Effector CD8-positive, alpha-beta T cell (primary cell): ENCODE measurements around the gene FOXP3.
"Not testable (repeated sequence)": the region's sequence is repeated elsewhere in the genome, so short reads cannot be mapped to it uniquely, and the experiment has no call there.

Experiments used
- DNase-seq: peaks from one replicate; lab custom pipeline; 2025; lab: John Stamatoyannopoulos, UW
- total RNA-seq, 4 experiments: gene quantifications; one replicate each; lab custom pipeline; 2026; lab: John Stamatoyannopoulos, UW

Gene FOXP3, protein sequence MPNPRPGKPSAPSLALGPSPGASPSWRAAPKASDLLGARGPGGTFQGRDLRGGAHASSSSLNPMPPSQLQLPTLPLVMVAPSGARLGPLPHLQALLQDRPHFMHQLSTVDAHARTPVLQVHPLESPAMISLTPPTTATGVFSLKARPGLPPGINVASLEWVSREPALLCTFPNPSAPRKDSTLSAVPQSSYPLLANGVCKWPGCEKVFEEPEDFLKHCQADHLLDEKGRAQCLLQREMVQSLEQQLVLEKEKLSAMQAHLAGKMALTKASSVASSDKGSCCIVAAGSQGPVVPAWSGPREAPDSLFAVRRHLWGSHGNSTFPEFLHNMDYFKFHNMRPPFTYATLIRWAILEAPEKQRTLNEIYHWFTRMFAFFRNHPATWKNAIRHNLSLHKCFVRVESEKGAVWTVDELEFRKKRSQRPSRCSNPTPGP
- 0.12 to 1.8 (median 0.80) reads per million in 4 experiments for total RNA-seq

DNA sequence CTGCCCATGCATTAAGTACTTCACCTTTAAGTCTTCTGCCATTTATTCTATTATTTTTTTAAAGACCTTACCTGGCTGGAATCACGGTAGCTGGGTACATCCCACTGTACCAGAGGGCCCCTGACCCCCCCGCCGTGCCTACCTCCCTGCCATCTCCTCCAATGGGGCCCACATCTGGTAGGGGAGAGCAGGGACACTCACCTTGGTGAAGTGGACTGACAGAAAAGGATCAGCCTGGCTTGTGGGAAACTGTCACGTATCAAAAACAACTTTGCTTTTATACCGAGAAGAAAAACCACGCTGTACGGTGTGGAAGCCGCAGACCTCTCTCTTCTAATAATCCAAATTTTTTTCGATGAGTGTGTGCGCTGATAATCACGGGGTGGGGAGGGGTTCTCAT lies at the start of gene FOXP3:
Gene FOXP3, minus strand, starts transcription at position 251 of the 400 bp plus-strand sequence. CDS start 6,205 bp downstream, outside the sequence.
- no peak for DNase-seq

DNA sequence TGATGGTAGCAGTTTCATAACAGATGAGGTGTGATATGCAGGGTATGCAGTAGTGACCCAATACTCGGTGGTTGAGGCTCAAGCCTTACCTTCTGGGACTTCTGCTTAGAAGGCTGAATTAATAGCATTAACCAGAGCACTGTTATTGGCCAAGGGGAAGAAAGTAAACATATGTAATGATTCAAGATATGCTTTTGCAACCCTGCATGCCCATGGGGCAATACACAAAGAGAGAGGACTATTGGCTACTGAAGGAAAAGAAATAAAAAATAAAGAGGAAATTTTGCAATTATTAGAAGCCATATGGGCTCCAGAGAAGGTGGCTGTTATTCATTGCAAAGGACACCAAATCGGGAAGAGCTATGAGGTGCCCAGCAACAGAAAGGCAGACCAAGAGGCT lies 47.7 kb upstream of the FOXP3 start:
- DNase-seq, result no peak

DNA sequence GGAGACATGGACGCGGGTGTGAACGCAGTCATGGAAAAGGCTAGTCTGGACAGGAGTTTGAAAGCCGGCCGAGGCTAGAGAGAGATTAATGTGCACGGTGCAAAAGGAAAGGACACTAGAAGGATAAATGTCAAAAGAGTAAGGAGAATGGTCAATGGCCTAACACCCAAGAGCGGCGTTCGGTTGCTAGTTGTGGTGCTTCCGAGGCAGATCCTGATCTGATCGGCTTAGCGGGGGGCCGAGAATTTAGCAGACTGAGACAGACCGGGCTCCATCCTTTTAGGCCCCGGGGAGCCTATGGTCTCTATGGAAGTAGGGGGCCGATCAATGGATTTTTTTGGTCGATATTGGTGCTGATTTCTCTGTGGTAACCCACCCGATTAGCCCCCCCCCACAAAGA lies 45.9 kb upstream of the FOXP3 start:
- DNase-seq, result no peak

DNA sequence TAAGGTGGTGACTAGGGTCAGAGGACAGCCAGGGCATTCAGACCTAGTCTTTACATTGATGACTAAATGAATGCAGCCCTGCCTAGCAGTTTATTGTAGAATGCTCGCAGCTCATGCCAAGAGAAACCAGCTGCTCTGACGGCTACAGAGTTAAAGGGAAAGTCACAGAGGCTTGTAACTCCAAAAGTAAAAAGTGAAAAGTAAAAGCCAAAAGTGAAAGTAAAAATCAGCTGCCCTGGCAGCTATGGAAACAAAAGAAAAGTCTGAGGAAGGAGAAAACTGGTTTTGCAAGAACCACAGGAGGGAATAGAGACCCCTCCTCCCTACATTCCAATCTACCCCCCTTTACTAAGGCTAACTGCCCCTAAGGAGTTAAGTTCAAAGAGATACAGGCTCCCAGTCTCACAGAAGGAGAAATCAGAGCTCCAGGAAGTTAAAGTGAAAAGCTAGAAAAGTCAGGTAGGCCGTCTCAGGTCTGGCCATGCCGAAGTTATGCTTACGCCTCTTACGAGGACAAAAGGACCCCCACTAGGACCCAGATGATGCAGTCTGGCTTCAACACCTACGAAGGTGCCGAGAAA lies 45.0 kb upstream of the FOXP3 start:
- DNase-seq, result no peak

DNA sequence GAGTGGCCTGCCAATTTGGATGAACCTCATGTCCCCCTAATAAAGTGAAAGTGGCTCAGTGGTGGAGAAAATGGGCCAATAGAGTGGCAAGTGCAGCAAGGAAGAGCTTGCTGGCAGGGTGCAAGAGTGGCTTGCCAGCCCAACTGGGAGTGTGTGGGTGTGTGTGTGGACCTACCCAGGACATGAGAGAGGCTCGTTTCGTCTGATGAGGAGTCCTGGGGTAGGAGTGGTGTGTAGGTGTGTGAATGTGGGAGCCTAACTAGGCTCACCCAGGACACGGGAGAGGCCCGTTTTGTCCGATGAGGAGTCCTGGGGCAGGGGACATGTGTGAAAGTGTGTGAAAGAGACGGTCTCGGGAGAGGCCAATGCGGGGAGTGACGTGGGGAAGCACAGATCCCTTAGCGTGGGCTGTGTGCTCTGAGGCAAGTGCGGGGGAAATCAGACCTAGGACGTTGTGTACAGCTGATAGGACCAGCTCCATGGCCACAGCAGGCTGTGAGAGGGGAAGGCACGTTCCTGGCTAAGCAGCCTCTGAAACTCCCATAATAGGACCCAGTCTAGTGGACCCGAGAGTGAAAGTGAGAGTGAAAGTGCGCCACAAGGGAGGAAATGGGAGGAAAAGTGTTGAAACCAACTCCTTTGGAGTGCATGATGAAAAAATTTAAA lies 44.2 kb upstream of the FOXP3 start:
- DNase-seq, result no peak

DNA sequence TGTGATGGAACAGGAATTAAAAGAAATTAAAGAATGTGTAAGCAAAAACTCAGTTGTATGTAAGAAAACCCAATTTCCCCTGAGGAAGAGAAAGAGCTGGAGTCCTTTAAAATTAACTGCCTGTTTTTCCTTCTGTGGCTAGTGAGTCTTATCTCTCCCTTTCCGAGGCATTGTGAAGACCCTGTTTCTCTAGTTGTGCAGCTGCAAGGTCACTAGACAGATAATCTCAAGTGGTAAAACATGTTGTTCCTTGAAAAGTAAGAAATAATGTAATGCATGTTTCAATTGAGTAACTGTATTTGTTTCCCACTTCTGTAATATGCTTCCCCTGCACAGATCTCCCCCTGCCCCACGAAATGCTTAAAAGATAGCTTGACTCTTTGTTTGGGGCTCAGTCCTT lies 43.3 kb upstream of the FOXP3 start:
- not testable (repeated sequence) for DNase-seq

DNA sequence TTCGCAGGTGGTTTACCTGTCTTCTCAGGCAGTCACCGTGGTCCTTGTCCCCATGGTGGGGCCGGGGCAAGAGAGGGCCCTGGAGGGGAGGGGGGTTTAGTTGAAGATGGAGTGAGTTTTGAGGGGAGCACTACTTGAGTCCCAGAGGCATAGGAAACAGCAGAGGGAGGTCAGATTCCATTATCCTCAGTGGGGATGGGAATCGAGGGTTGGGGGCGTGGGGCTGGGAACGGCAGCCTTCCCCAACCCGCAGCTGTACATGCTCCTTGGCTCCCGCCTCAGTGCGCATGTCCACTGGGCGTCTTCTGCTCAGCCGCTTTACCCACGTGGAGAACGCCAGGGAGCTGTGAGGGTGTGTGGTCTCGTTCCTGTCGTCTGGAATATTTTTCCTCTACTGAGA lies 38.8 kb upstream of the FOXP3 start, which contains the start of gene GAGE10:
Gene GAGE10, plus strand, starts transcription at position 301 of the 400 bp plus-strand sequence. CDS start 1,214 bp downstream, outside the sequence.
- no peak for DNase-seq

DNA sequence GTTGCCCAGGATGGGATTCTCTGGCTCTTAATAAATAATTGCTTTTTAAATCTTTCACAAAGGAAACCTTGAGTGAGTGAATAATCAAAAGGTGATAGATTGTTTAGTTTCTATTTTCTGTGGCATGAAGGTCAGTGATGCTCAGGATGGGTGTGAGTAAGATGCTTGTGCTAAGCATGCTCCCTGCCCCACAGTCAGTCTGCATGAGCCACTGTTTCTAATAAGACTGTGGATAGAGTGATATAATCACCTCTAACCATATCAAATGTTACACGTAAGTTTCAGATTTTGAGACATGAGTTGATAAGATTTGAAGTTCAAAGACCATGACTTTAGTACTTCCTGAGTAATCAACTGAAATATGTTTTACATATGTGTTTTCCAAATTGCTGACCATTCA lies 36.2 kb upstream of the FOXP3 start:
- no peak for DNase-seq

DNA sequence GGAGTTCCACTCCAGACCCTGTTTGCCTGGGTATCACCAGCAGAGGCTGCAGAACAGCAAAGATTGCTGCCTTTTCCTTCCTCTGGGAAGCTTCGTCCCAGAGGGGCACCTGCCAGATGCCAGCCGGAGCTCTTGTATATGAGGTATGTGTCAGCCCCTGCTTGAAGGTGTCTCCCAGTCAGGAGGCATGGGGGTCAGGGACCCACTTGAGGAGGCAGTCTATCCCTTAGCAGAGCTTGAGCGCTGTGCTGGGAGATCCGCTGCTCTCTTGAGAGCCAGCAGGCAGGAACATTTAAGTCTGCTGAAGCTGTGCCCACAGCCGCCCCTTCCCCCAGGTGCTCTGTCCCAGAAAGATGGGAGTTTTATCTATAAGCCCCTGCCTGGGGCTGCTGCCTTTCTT lies 34.8 kb upstream of the FOXP3 start:
- not testable (repeated sequence) for DNase-seq

DNA sequence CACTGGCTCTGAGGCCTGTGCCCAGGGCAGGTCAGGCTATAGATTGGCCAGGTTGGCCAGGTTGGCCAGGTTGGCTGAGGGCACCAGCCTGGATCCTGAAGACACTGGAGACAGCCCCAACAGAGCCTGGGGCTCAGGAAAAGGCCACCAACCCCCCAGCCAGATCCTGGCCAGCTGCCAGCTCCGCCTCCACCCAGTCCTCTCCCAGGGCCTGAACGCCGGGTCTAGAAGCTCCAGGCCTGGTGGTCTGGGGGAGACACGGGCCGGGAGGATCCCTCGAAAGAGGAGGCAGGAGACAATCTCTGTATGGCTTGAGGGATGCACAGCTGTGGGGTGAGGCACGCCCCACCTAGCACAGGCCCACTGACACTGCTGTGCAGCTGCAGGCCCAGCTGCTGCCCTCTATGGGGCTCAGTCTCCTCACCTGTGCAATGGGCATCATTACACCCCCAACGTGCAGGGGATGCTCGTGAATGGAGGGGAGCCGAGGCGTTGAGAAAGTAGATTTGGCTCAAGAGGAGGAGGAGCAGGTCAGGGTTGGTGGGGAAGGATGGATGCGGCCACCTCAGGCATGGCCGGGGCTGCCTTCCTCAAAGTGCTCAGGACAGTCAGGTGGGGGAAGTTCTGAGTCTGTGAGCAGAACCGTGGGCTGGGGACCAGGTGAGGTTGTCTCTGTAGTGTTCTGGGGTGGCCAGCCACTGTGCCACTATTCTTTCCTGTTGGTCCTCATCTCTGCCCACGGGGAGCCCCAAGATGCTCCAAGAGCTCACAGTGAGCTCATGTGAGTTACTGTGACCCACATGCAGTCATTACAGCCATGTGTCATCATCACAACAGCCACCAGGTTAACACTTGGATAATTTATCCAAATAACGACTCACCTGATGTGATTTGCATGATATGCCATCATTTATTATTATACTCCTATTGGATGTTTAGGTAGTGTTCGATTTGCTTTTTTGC lies 28.2 kb upstream of the FOXP3 start:
- DNase-seq, result no peak

DNA sequence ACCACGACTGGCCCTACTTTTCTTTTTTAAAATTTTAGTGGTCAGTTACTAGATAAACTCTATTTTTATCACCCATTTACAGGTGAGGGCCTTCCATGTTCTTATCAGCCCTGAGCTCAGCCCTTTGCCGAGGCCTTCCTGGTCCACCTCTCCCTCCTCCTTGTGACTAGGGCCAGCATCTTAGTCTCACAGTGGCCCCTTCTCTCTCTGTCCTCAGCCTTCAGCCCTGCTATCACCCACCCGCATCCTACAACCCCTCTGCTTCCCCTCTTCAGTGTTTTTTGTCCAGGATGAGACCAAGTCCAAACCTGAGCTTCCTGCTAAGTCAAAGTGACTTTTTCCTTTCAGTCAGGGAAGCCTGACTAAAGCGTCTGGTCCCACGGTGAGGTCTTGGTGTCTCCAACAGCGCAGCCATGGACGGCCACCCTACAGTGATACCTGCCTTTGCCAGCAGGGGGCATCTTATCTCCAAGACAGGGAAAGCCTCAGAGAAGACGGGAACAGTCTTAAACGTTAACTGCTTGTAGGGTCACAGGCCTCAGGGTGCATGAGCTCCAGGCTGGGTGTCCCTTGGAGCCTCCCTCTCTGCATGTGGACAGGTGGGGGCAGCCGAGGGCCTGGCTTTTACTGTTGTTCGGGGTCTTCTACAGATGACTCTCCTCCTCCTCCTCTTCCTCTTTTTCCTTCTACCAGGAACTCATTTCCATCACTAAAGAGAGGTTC lies 27.3 kb upstream of the FOXP3 start:
- peak; percentile 48 for DNase-seq

DNA sequence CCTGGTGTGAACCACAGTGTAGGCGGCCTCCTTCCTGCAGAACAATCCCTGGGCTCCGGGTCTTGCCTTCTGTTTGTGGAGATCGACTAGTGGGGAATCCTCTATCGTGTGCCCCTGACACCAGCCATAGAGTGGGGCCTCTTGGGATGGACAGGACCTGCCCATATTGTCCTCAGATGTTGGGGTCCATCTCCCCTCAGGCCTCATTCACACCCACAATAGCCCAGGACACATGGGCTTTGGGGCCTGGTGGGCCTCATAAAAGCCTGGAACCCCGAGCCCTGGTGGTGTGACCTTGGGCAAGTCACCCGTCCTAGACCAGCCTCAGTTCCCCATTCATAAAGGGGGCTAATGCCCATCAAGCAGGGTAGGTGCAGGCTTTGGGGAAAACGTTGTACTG lies 25.7 kb upstream of the FOXP3 start:
- DNase-seq, result no peak

DNA sequence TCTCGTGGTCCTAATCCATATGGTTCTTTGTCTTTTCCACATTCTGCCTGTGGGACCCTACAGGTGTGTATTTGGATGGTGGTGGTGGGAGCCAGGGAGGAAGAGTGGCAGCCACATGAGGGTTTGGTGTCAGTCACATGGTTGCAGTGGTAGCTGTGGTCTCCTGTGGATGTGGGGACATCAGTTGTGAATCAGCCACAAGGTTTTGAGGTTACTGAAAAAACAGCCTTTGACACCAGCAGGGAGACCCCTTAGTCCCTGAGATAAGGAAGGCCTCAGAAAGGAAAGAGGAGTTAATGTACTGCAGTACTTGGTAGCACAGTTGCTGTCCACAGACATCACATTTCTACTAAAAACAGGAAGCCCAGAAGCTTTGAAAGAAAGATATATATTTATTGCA lies 23.2 kb upstream of the FOXP3 start:
- DNase-seq, result no peak

DNA sequence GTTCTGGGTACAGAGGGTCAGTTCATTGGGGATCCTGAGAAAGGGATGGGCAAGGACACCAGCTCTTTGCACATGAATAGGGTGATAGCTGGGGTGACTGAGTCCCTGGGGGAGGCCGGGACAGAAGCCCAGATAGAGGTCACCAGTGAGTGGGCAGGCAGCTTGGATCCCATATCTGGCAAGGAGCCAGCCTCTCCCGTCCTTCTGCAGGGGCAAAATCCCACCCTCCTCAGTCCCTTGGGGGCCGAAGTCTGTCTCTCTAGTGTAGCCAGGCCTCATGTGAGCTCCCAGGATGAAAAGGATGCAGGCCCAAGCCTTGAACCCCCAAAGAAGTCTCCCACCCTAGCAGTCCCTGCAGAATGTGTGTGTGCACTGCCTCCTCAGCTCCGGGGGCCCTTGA lies 22.1 kb upstream of the FOXP3 start:
- DNase-seq, result no peak

DNA sequence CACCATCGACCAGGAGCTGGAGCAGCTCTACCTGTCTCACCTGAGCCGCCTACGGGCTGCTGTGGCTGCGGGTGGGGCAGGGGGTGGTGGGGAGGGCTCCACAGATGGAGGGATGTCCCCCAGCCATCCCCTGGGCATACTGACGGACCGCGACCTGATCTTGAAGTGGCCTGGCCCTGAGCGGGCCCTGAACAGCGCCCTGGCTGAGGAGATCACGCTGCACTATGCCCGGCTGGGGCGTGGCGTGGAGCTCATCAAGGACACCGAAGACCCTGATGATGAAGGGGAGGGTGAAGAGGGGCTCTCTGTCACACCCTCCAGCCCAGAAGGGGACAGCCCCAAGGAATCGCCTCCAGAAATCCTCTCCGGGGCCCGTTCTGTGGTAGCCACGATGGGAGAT lies 21.6 kb upstream of the FOXP3 start:
- DNase-seq, result no peak

DNA sequence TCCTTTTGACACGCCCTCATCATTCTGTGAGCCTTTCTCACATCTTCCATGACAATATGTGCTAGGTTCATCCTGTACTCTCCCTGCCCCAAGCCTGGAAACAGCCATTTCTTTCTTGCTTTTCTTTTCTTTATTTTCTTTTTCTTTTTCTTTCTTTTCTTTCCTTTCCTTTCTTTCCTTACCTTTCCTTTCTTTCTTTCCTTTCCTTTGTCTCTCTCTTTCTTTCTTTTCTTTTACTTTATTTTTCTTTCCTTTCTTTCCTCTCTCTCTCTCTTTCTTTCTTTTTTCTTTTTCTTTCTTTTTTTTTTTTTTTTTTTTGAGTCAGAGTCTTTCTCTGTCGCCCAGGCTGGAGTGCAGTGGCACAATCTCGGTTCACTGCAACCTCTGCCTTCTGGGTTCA lies 19.7 kb upstream of the FOXP3 start:
- no peak for DNase-seq

DNA sequence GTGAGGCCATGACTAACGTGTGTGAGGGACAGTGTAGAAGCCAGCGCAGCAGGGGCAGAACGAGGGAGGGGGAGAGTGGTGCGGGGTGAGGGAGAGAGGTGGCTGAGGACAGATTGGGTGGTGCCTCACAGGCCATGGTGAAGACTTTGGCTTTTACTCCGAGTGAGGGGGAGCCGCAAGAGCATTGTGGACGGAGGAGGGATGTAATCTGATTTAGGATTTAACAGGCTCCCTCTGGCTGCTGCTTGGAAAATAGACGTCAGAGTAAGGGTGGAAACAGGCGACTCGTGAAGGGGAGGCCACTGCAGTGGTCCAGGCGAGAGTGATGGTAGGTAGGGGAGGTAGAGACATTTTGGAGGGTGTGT lies 18.1 kb upstream of the FOXP3 start:
- DNase-seq, result no peak

DNA sequence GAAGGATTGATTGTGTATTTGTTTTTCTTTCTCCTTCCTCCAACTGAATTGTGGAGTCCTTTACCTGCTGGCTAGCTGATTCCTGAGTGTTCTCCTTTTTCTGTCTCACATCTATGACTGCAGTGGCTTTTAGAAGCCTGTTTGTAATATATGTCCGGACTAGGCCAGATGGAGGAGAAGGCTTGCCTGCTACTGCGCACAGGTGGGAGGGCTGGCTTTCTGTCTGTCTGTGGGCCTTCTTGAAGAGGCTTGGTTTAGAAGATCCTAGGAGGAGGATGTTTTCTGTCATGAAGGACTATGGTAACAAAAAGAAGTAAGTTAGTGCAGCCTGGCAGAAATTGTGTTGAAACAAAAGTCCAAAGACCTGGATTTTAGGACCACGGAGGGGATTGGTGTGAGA lies 13.6 kb upstream of the FOXP3 start:
- DNase-seq, result no peak

DNA sequence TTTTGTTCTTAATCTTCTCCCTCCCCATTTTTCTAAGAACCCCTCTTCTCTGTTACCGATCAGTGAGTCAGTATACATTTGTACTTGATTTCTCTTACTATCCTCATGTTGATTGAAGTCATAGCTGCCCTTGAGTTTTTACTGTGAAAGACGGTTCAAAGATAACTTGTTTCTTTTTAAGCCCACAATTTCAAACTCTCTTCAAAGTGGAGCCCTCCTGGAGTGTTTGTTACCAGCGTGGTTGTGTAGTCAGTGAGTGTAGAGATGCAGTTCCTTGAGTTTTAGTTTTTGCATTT lies 13.0 kb upstream of the FOXP3 start:
- DNase-seq, result no peak

DNA sequence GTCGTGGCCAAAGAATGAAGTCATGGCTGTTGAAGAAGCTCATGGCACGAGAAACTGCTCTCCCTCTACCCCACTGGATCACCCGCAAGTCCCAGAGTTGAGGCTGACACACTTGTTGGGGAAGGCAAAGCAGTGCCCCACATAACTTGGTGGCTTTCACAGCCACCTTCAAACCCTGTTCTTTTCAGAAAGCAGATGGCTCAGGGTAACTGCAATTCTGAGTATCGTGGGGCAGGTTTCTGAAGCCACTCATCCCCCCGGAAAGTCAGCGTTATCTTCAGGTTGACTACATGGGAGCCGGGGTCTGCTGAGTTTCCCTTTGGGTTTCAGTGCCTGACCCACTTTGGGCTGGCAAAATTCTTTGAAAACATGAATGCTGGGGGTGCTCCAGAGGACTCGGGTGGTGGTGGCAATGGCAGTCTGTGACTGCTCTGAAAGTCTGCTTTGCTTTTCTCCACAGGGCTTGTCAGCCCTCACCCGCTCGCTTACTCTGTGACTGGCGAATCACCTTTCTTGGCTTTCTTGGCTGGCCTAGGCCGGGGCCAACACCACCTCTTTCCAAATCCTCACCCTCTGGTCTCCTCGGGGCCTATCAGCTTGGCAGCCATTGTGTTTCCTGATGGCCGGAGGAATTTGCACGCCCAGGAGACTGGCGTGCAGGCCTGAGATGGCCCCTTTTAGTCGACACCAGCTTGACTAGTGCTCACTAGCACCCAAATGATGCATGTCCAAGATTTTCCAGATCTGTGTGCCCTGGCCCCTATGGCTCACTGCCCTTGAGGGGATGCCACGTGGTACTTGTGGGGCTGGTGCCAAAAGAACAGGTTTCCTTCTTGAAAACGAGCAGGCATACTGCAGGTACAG lies 12.4 kb upstream of the FOXP3 start:
- DNase-seq, result no peak
